GM12873 (cell line): Measurements from ENCODE around the gene SEPTIN6.

ENCODE experiments used
- TF ChIP-seq, protein P1 (sequence below): IDR thresholded peaks from 2 replicates; pipeline ENCODE4 v1.5.1; 2012; ENCODE audit warnings: low read depth, mild to moderate bottlenecking, moderate library complexity, low read length, control low read depth; ENCODE audit not compliant: insufficient read depth; ENCODE audit errors: missing control alignments

Gene SEPTIN6

DNA sequence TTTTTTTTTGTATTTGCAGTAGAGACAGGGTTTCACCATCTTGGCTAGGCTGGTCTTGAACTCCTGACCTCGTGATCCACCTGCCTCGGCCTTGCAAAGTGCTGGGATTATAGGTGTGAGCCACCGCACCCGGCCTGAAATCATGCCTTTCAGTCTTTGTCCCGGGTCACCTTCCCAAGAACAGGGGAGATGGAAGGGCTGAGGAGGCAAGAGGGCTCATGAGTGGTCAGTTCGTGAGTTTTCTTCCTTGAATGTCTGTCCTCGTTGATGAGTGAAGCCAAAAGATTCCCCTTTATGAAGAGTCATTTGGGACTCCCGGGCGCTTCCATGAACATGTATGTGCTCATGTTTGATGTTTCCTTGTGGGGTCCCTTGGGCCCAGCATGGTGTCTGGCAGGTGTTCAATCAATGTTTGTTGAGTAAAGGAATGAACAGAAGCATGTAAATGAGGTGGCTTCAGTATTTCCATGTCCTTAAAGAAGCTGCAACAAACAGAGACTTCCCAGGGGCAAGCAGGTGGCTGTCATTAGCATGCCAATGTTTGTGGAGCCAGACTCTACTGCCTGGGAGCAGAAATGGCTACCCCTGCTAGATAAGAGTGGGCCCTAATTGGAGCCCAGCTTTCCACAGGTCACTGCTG lies 3.4 kb upstream of the SEPTIN6 start:
- TF ChIP-seq, protein P1, sequence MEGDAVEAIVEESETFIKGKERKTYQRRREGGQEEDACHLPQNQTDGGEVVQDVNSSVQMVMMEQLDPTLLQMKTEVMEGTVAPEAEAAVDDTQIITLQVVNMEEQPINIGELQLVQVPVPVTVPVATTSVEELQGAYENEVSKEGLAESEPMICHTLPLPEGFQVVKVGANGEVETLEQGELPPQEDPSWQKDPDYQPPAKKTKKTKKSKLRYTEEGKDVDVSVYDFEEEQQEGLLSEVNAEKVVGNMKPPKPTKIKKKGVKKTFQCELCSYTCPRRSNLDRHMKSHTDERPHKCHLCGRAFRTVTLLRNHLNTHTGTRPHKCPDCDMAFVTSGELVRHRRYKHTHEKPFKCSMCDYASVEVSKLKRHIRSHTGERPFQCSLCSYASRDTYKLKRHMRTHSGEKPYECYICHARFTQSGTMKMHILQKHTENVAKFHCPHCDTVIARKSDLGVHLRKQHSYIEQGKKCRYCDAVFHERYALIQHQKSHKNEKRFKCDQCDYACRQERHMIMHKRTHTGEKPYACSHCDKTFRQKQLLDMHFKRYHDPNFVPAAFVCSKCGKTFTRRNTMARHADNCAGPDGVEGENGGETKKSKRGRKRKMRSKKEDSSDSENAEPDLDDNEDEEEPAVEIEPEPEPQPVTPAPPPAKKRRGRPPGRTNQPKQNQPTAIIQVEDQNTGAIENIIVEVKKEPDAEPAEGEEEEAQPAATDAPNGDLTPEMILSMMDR = no peak

- TF ChIP-seq, protein P1 = no peak
Measured at GRCh38 chrX:119695535-119696050, 2.6 kb upstream of the SEPTIN6 start.

DNA sequence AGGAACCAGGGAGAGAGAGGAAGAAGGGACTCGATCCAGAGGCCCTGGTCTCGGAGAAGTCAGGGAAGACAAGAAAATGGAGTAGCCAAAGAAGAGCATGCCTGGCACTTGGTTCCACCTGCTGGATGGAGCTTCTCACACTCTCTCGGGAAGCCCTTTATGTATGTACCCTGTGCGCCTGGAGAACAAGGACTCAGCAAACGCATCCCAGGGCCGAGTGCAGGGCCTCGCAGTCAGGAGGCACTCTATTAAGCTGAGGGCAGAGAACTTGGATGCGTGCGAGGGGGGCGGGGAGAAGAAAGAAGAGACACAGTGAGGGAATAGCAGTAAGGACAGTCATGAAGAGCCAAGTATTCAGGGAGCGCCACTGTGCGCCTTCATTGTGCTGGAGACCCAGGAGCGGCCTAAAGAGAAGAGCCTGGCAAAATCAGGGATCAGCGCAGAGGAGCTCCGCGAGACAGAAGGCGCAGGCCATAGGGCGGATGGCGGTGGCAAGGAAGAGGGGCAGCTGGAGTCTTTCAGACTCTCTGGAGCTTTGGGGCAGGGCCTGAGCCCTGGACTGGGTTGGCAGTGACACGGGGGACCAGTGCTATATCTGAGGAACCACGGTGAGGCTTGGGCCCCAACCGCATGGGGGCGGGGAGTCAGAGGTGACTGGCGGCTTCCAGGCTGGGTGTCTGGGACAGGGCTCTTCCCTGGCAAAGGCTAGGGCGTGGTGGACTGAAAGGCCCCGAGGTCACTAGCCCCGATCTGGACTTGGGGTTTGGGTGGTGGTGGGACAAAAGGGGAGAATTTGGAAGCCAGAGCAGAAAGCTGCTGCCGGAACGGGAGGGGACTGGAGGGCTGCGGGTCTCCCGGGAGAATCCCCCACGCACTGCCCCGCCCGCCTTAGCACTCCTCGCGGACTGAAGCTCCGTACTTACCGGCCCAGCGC lies 1.9 kb upstream of the SEPTIN6 start:
- TF ChIP-seq, protein P1 = peak; percentile 2

DNA sequence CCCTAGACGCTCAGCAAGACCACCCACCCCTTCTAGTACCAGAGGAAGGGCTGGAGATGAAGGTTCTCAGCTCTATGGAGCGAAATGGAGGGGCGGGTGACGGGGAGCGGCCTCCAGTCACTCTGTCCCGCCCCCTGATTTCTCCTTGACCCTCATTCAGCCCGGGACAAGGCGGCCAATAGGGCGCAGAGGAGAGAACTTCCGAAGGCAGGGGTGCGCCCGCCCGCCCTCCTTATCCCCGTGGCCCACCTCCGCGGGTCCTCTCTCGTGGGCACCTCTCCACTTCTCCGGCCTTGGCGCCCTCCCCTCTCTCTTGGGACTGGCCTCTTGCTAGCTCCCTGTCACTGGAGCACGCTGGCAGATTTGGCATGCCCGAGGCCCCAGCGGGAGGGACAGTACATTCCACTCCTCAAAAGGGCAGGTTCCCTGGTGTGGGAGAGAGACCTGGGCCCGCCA lies 1.1 kb upstream of the SEPTIN6 start:
- TF ChIP-seq, protein P1 = no peak

GRCh38 chrX:119692191-119693039 lies 553 bp downstream of the SEPTIN6 start:
- TF ChIP-seq, protein P1 = peak; percentile 52

DNA sequence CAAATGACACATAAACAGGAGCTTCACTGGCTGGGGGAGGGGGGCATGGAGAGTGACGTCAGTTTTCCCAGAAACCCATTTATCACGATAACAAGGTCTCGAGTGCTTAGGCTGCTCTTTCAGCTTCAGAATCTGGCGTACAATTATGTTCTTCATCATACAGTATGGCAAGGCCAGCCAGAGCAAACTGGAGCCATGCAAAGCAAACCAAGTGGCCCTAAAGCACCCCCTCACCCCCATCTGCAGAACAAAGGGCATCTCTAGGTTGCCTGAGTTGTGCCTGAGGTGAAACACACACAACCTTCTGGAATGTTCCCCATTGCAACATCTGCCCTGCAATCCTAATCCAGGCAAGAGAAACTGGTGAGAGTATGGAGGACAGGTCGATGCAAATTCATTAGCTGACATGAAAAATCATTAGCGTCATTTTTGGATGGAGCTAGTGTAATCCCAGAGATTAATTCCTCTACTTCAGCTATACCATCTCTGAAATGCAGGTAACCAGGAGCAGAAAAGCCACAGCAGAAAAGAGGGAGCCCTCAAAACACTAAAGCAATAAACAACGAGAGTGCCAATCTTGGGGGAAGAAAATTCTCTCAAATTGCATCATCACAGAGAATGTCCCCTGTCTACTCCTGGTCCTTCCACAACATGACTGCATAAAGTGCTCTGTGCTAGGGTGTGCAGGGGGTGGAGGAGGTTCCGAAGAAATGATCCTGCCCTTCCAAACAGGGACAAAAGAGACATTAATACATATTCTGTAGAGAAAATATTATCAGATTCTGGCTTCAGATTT lies 1.8 kb downstream of the SEPTIN6 start:
- TF ChIP-seq, protein P1 = no peak
